A549 (cell line): ENCODE results near the gene CEP85.

Experiments
- BHLHE40 ChIP-seq: IDR thresholded peaks from 2 replicates; pipeline ENCODE4 v1.6.1; 2012; ENCODE audit warnings: low read depth, low read length, inconsistent platforms
- CBX8 ChIP-seq: fragments of 200-600 bp; sonication (generic); IDR thresholded peaks from 2 replicates; pipeline ENCODE4 v1.6.1; 2016
- CHD2 ChIP-seq: fragments of 150-350 bp; IDR thresholded peaks from 2 replicates; pipeline ENCODE4 v1.6.1; 2014; ENCODE audit warnings: low read length; ENCODE audit not compliant: partially characterized antibody
- CTCF ChIP-seq: fragments of >200 bp; sonication (Bioruptor Twin); formaldehyde crosslinking; IDR thresholded peaks from 3 replicates; pipeline ENCODE4 v1.5.1; 2016
- ESRRA ChIP-seq: fragments of 150-350 bp; IDR thresholded peaks from 2 replicates; pipeline ENCODE4 v1.6.1; 2014; ENCODE audit warnings: mild to moderate bottlenecking, low read length, borderline replicate concordance
- KDM1A ChIP-seq: fragments of 200-600 bp; sonication (generic); IDR thresholded peaks from 2 replicates; pipeline ENCODE4 v1.6.1; 2016; ENCODE audit warnings: low read depth, mild to moderate bottlenecking
- MAZ ChIP-seq: fragments of 150-350 bp; IDR thresholded peaks from 2 replicates; pipeline ENCODE4 v1.6.1; 2014; ENCODE audit warnings: antibody characterized with exemption, low read depth, low read length, borderline replicate concordance
- PHF8 ChIP-seq: fragments of 200-600 bp; sonication (generic); IDR thresholded peaks from 2 replicates; pipeline ENCODE4 v1.6.1; 2016; ENCODE audit warnings: low read depth, mild to moderate bottlenecking, antibody characterized with exemption, moderate library complexity, borderline replicate concordance
- POLR2A ChIP-seq: IDR thresholded peaks from 2 replicates; pipeline ENCODE4 v1.6.1; 2012; ENCODE audit warnings: mild to moderate bottlenecking, low read length
- POLR2AphosphoS2 ChIP-seq: conservative IDR thresholded peaks from 2 replicates; pipeline ENCODE4 v1.6.1; 2012; ENCODE audit warnings: low read length, improper control_type of control experiment, inconsistent platforms
- RCOR1 ChIP-seq: fragments of 150-350 bp; IDR thresholded peaks from 2 replicates; pipeline ENCODE4 v1.6.1; 2014; ENCODE audit warnings: antibody characterized with exemption, low read length, low read depth
- USF2 ChIP-seq: fragments of 450-650 bp; IDR thresholded peaks from 2 replicates; pipeline ENCODE4 v1.6.1; 2014; ENCODE audit warnings: antibody characterized with exemption
- TF ChIP-seq, protein P1 (sequence below): fragments of 200-600 bp; sonication (generic); IDR thresholded peaks from 2 replicates; pipeline ENCODE4 v1.6.1; 2016; ENCODE audit warnings: antibody characterized with exemption, mild to moderate bottlenecking, moderate library complexity

- TF ChIP-seq CTCF, result no peak
- TF ChIP-seq, protein P1, sequence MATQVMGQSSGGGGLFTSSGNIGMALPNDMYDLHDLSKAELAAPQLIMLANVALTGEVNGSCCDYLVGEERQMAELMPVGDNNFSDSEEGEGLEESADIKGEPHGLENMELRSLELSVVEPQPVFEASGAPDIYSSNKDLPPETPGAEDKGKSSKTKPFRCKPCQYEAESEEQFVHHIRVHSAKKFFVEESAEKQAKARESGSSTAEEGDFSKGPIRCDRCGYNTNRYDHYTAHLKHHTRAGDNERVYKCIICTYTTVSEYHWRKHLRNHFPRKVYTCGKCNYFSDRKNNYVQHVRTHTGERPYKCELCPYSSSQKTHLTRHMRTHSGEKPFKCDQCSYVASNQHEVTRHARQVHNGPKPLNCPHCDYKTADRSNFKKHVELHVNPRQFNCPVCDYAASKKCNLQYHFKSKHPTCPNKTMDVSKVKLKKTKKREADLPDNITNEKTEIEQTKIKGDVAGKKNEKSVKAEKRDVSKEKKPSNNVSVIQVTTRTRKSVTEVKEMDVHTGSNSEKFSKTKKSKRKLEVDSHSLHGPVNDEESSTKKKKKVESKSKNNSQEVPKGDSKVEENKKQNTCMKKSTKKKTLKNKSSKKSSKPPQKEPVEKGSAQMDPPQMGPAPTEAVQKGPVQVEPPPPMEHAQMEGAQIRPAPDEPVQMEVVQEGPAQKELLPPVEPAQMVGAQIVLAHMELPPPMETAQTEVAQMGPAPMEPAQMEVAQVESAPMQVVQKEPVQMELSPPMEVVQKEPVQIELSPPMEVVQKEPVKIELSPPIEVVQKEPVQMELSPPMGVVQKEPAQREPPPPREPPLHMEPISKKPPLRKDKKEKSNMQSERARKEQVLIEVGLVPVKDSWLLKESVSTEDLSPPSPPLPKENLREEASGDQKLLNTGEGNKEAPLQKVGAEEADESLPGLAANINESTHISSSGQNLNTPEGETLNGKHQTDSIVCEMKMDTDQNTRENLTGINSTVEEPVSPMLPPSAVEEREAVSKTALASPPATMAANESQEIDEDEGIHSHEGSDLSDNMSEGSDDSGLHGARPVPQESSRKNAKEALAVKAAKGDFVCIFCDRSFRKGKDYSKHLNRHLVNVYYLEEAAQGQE, result no peak
- no peak for TF ChIP-seq KDM1A
- TF ChIP-seq MAZ, result no peak
- no peak for TF ChIP-seq POLR2AphosphoS2
- no peak for TF ChIP-seq PHF8
- TF ChIP-seq CHD2, result no peak
- TF ChIP-seq ESRRA, result no peak
- TF ChIP-seq CBX8, result no peak
- no peak for TF ChIP-seq RCOR1
- no peak for TF ChIP-seq BHLHE40
- no peak for TF ChIP-seq POLR2A
- no peak for TF ChIP-seq USF2
Measured at GRCh38 chr1:26295194-26296138, 61.5 kb downstream of the CEP85 start.
